Measurements from ENCODE around the gene RPTOR. TPM values are rescaled to one million over a fixed set of nuclear protein-coding genes. Genes with fewer than 3 reads are reported as not detected.
A peak's percentile ranks its signal among the peaks of the same experiment; 100 is the strongest.

Gene RPTOR
- 48.9 and 65.9 TPM in 2 replicates for total RNA-seq

- ChIA-PET POLR2A (interaction anchor here (3.1 kb wide), 1 partner anchor 90 kb away, joined by 23 read pairs; no protein-coding TSS in a partner anchor), CTCF (no interaction called here)
- ATAC-seq (ENCODE audit: low read depth): peak; percentile 99
- H3K9me3 Mint-ChIP-seq: no peaks in the 10 kb centered on the region
- peak; percentile 83 for DNase-seq
- peak within 1 kb of the TSS; percentile 96 for H3K4me3 Mint-ChIP-seq
- H3K27ac Mint-ChIP-seq: peak within 1 kb of the TSS; percentile 87
- intact Hi-C loops (cut with micrococcal nuclease): loop anchor here (1.0 kb wide), 2 partner anchors 90 to 446 kb away; partner anchors contain the start of gene CHMP6
- peaks cover 24% of the 10 kb centered on the region for H3K4me1 Mint-ChIP-seq
- H3K27me3 Mint-ChIP-seq: peaks cover 9% of the 10 kb centered on the region
- no peak for TF ChIP-seq CTCF (IDR thresholded peaks at IDR 0.05)
- peaks cover 7% of the 10 kb centered on the region for H3K36me3 Mint-ChIP-seq (ENCODE audit: low read depth)
Measured at GRCh38 chr17:80544655-80545498, at the start of gene RPTOR. Gene RPTOR, plus strand, starts transcription at chr17:80544838. Its CDS starts 792 bp downstream, at chr17:80545630.

GRCh38 chr17:80497726-80498241 is 46.9 kb upstream of the RPTOR start:
- DNase-seq: no peak
- ChIA-PET CTCF (no interaction called here), POLR2A (interaction anchor here (0.6 kb wide), 1 partner anchor 152 kb away, joined by 3 read pairs; no protein-coding TSS in a partner anchor)
- Mint-ChIP-seq H3K4me1 (peaks cover 3% of the 10 kb centered on the region), H3K9me3 (no peaks in the 10 kb centered on the region), H3K36me3 (ENCODE audit: low read depth) (no peaks in the 10 kb centered on the region), H3K27me3 (peaks cover 33% of the 10 kb centered on the region), H3K4me3 (no peak overlapping the region), H3K27ac (no peak overlapping the region)
- intact Hi-C loops (cut with micrococcal nuclease): no loop called here
- no peak for ATAC-seq (ENCODE audit: low read depth)
- no peak for TF ChIP-seq CTCF (IDR thresholded peaks at IDR 0.05)

- H3K9me3 Mint-ChIP-seq: no peaks in the 10 kb centered on the region
- no peak overlapping the region for H3K27ac Mint-ChIP-seq
- CTCF ChIA-PET: no interaction called here
- no peak for TF ChIP-seq CTCF (IDR thresholded peaks at IDR 0.05)
- ATAC-seq (ENCODE audit: low read depth) (no peak), DNase-seq (no peak)
- POLR2A ChIA-PET: interaction anchor here (0.6 kb wide), 1 partner anchor 151 kb away, joined by 3 read pairs; no protein-coding TSS in a partner anchor
- peaks cover 3% of the 10 kb centered on the region for H3K4me1 Mint-ChIP-seq
- H3K27me3 Mint-ChIP-seq: peaks cover 33% of the 10 kb centered on the region
- H3K36me3 Mint-ChIP-seq (ENCODE audit: low read depth): no peaks in the 10 kb centered on the region
- intact Hi-C loops (cut with micrococcal nuclease): no loop called here
- no peak overlapping the region for H3K4me3 Mint-ChIP-seq
Measured at GRCh38 chr17:80498242-80498919, 46.3 kb upstream of the RPTOR start.

GRCh38 chr17:80498920-80499410 is 45.7 kb upstream of the RPTOR start:
- H3K36me3 Mint-ChIP-seq (ENCODE audit: low read depth): no peaks in the 10 kb centered on the region
- peaks cover 3% of the 10 kb centered on the region for H3K4me1 Mint-ChIP-seq
- ChIA-PET POLR2A (no interaction called here), CTCF (no interaction called here)
- H3K9me3 Mint-ChIP-seq: no peaks in the 10 kb centered on the region
- H3K27me3 Mint-ChIP-seq: peaks cover 33% of the 10 kb centered on the region
- DNase-seq: no peak
- H3K27ac Mint-ChIP-seq: no peak overlapping the region
- intact Hi-C loops (cut with micrococcal nuclease): no loop called here
- ATAC-seq (ENCODE audit: low read depth): no peak
- no peak overlapping the region for H3K4me3 Mint-ChIP-seq
- TF ChIP-seq CTCF (IDR thresholded peaks at IDR 0.05): no peak

GRCh38 chr17:80499560-80499959 is 45.1 kb upstream of the RPTOR start:
- ChIA-PET CTCF (no interaction called here), POLR2A (no interaction called here)
- TF ChIP-seq CTCF (IDR thresholded peaks at IDR 0.05): no peak
- no peaks in the 10 kb centered on the region for H3K9me3 Mint-ChIP-seq
- H3K36me3 Mint-ChIP-seq (ENCODE audit: low read depth): no peaks in the 10 kb centered on the region
- DNase-seq (no peak), ATAC-seq (ENCODE audit: low read depth) (no peak)
- H3K4me3 Mint-ChIP-seq: no peak overlapping the region
- H3K27me3 Mint-ChIP-seq: peaks cover 28% of the 10 kb centered on the region
- H3K27ac Mint-ChIP-seq: no peak overlapping the region
- peaks cover 3% of the 10 kb centered on the region for H3K4me1 Mint-ChIP-seq
- intact Hi-C loops (cut with micrococcal nuclease): no loop called here
